Measurements from ENCODE around the gene DPPA3. TPM values are rescaled to one million over a fixed set of nuclear protein-coding genes. Genes with fewer than 3 reads are reported as not detected.

Gene DPPA3
- total and polyA plus RNA-seq, 2 of the 8 experiments (the other 6 are each of a cell fraction or from before 2014, with no cell fraction given) = 0.30 to 1.2 TPM

DNA sequence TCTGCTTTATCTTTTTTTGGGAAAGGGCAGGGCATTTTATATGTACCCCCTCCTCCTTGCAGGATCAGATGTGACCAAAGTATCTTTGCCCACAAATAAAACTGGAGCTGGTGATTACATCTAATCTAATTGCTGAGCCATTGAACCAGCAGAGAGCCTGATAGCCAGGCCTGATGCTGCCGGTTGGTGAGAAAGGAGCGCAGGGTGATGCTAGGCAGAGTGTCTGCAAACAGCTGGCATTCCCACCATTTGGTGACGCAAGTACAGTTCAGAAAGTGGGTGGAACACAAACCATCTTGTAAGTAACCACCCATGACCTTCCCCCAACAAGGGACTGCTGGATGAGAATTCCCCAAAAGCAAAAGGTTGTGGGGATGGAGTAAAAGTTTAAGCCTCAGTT, 12.7 kb downstream of the DPPA3 start (continued):
- TF ChIP-seq SAP30 (IDR thresholded peaks at IDR 0.05; ENCODE audit: insufficient read depth, insufficient replicate concordance, low read length) = no peak
- TF ChIP-seq KDM1A (IDR thresholded peaks at IDR 0.05; ENCODE audit: borderline replicate concordance, low read length) = no peak
